ENCODE results near the gene CBY1. TPM values are rescaled to one million over a fixed set of nuclear protein-coding genes. Genes with fewer than 3 reads are reported as not detected.
"Not testable (repeated sequence)": the region's sequence is repeated elsewhere in the genome, so short reads cannot be mapped to it uniquely, and the experiment has no call there.

Gene CBY1
- total and polyA plus RNA-seq, 2 donors (not counting 3 experiments of a cell fraction or from before 2014, with no cell fraction given): 37.0 to 41.8 TPM

DNA sequence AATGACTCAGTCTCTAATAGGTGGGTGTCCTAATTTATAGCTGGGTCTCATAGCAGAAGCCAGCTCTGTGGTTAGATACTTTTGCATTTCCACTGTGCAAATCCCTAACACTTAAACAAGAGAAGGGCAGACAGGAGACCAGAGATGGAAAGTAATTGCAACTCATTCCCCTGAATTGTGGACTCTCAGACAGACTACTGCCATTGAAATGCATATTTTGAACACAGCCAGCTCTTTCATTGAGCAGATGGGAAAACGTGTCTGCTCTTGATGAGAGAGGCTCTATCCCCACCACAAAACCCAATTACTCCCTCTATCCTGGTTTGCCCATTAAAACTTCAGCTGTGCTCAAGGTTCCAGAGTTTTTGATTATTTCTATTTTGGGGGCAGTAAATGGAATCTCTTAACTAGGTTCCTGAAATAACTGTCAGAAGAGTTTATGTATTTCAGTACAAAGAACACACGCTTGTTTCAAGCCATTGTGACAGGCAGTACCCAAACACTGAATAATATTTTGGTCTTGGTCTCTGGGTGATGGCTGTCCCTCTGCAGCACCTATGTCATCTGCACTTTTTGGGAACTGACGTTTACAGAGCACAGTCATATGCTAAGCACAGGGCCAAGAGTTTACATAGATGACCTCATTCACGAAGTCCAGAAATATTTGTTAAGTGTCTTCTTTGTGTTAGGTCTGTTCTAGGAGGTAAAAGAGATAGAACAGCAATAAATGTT, 41.9 kb upstream of the CBY1 start:
- Histone ChIP-seq H3K36me3 (ENCODE audit: control insufficient read depth in 2 of 2, extremely low read depth in 1 of 2, insufficient read depth in 2 of 2, low read length in 2 of 2) (no peaks in the 10 kb centered on the region), H4K20me1 (replicated peaks; ENCODE audit: control insufficient read depth, extremely low read depth, insufficient read depth, low read length) (no peaks in the 10 kb centered on the region), H3K9me3 (replicated peaks; ENCODE audit: control insufficient read depth, insufficient read depth, low read length) (no peaks in the 10 kb centered on the region), H3K27ac (ENCODE audit: insufficient read depth, low read depth, low read length) (no peak overlapping the region), H3K27me3 (ENCODE audit: control insufficient read depth in 2 of 2, insufficient read depth in 2 of 2, low read length in 2 of 2) (no peaks in the 10 kb centered on the region), H3K4me3 (replicated peaks in 1 of 3; ENCODE audit: insufficient read depth in 1 of 3, low read depth in 1 of 3, low read length in 3 of 3) (no peak overlapping the region), H3K4me1 (ENCODE audit: control insufficient read depth, extremely low read depth, insufficient read depth, low read length) (no peaks in the 10 kb centered on the region), H2AFZ (ENCODE audit: low read depth, low read length) (no peak overlapping the region), H3K4me2 (ENCODE audit: insufficient read depth, low read length) (no peak overlapping the region), H3K79me2 (ENCODE audit: control insufficient read depth, insufficient read depth, low read length) (no peaks in the 10 kb centered on the region), H3K9me1 (replicated peaks; ENCODE audit: control insufficient read depth, extremely low read depth, insufficient read depth, low read length) (no peaks in the 10 kb centered on the region), H3K9ac (replicated peaks; ENCODE audit: extremely low read depth, insufficient read depth, low read length) (no peak overlapping the region)
- TF ChIP-seq EZH2 (IDR thresholded peaks at IDR 0.05; ENCODE audit: borderline replicate concordance, low read depth, low read length, severe bottlenecking): no peak
- TF ChIP-seq JUN (IDR thresholded peaks at IDR 0.05; ENCODE audit: borderline replicate concordance, insufficient read depth, insufficient read length, low read depth): no peak
- TF ChIP-seq MYC (IDR thresholded peaks at IDR 0.05; ENCODE audit: low read depth, low read length): no peak
- no peak for TF ChIP-seq POLR2AphosphoS5 (IDR thresholded peaks at IDR 0.05; ENCODE audit: insufficient read depth, low read depth, low read length)
- TF ChIP-seq, protein P1, sequence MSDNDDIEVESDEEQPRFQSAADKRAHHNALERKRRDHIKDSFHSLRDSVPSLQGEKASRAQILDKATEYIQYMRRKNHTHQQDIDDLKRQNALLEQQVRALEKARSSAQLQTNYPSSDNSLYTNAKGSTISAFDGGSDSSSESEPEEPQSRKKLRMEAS (IDR thresholded peaks at IDR 0.05; ENCODE audit: insufficient read depth, insufficient read length): no peak
- no peak for TF ChIP-seq GATA2 (IDR thresholded peaks at IDR 0.05; ENCODE audit: insufficient read depth, insufficient read length, low read depth, low read length)
- TF ChIP-seq, protein P2, sequence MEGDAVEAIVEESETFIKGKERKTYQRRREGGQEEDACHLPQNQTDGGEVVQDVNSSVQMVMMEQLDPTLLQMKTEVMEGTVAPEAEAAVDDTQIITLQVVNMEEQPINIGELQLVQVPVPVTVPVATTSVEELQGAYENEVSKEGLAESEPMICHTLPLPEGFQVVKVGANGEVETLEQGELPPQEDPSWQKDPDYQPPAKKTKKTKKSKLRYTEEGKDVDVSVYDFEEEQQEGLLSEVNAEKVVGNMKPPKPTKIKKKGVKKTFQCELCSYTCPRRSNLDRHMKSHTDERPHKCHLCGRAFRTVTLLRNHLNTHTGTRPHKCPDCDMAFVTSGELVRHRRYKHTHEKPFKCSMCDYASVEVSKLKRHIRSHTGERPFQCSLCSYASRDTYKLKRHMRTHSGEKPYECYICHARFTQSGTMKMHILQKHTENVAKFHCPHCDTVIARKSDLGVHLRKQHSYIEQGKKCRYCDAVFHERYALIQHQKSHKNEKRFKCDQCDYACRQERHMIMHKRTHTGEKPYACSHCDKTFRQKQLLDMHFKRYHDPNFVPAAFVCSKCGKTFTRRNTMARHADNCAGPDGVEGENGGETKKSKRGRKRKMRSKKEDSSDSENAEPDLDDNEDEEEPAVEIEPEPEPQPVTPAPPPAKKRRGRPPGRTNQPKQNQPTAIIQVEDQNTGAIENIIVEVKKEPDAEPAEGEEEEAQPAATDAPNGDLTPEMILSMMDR (IDR thresholded peaks at IDR 0.05; ENCODE audit: extremely low read depth in 1 of 2, insufficient read depth in 1 of 2, low read depth in 1 of 2, low read length in 2 of 2): no peak
- TF ChIP-seq POLR2A (IDR thresholded peaks at IDR 0.05; ENCODE audit: low read depth, low read length): no peak
- no peak for TF ChIP-seq FOS (IDR thresholded peaks at IDR 0.05; ENCODE audit: borderline replicate concordance, insufficient read depth, low read length)
- POLR2A ChIA-PET: no interaction called here
- dilution Hi-C loops (cut with MboI; ENCODE audit: extremely low pct_ligation_motif_present, low sequenced_read_pairs) (no loop called here), intact Hi-C loops (cut with micrococcal nuclease) (no loop called here)
- DNase-seq (ENCODE audit: low read depth, low spot score) (no peak), FAIRE-seq (no peak)
- CTCF ChIA-PET: interaction anchor here (1.8 kb wide), 2 partner anchors 12 to 563 kb away, joined by 4 to 5 read pairs; no protein-coding TSS in a partner anchor
- BruUV-seq (replicated peaks): no TSS peak

DNA sequence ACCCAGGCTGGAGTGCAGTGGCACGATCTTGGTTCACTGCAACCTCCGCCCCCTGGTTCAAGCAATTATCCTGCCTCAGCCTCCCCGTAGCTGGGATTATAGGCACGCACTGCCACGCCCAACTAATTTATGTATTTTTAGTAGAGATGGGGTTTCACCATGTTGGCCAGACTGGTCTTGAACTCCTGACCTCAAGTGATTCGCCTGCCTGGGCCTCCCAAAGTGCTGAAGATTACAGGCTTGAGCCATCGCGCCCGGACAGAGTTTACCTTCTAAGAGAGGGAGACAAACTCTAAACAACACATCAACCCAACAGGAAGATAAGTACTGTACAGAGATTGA, 41.4 kb upstream of the CBY1 start:
- H3K9me1 ChIP-seq (replicated peaks; ENCODE audit: control insufficient read depth, extremely low read depth, insufficient read depth, low read length); H3K9ac ChIP-seq (replicated peaks; ENCODE audit: extremely low read depth, insufficient read depth, low read length); H3K27ac ChIP-seq (ENCODE audit: insufficient read depth, low read depth, low read length); H3K4me1 ChIP-seq (ENCODE audit: control insufficient read depth, extremely low read depth, insufficient read depth, low read length); H3K4me2 ChIP-seq (ENCODE audit: insufficient read depth, low read length); BruUV-seq (replicated peaks); H3K4me3 ChIP-seq (replicated peaks in 1 of 3; ENCODE audit: insufficient read depth in 1 of 3, low read depth in 1 of 3, low read length in 3 of 3); H3K9me3 ChIP-seq (replicated peaks; ENCODE audit: control insufficient read depth, insufficient read depth, low read length); DNase-seq (ENCODE audit: low read depth, low spot score); POLR2A ChIA-PET; H2AFZ ChIP-seq (ENCODE audit: low read depth, low read length); FAIRE-seq; dilution Hi-C loops (cut with MboI; ENCODE audit: extremely low pct_ligation_motif_present, low sequenced_read_pairs); H3K27me3 ChIP-seq (ENCODE audit: control insufficient read depth in 2 of 2, insufficient read depth in 2 of 2, low read length in 2 of 2); intact Hi-C loops (cut with micrococcal nuclease); H3K79me2 ChIP-seq (ENCODE audit: control insufficient read depth, insufficient read depth, low read length); CTCF ChIA-PET; H3K36me3 ChIP-seq (ENCODE audit: control insufficient read depth in 2 of 2, extremely low read depth in 1 of 2, insufficient read depth in 2 of 2, low read length in 2 of 2); H4K20me1 ChIP-seq (replicated peaks; ENCODE audit: control insufficient read depth, extremely low read depth, insufficient read depth, low read length): not testable (repeated sequence)
